IPS-NIHi11 (cell line): ENCODE data around the gene ABR.

ENCODE experiments used
- DNase-seq: peaks from one replicate; pipeline ENCODE4 v3.0.0; 2012; ENCODE audit warnings: mixed read lengths, low spot score

The ABR gene

GRCh38 chr17:1030684-1031532 lies 148.9 kb downstream of the ABR start:
- no peak for DNase-seq

DNA sequence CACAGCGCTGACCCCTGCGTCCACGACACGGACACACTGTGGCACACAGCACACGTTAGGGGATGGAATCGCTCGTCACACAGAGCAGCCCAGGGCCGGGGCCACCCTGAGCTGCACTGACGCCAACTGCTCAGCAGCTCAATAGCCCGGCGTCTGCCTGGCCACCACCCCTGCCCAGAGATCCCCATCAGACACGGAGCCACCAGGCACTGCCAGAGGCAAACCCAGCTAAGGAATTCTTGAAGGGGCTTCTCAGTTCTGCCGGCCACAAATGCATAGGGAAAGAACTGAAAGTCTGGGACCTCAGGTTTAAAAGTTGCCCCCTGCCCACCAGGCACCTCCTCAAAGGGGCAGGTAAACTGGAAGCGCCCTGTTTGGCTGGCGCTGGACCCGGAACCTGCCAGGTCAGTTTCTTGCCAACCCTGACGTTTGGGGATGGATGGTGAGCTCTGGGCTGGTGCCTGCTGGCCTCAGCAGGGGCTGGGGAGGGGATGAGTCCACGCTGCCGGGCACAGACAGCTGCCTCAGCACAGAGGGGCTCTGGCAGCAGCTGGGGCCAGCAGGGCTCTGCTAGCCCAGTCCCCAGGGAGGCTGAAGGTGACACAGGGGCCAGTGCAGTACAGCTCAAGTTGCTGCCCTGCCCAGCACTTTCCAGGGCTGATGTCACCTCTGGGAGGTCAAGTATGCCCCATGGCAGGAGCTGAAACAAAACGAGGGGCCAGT lies 149.7 kb downstream of the ABR start:
- DNase-seq: no peak

DNA sequence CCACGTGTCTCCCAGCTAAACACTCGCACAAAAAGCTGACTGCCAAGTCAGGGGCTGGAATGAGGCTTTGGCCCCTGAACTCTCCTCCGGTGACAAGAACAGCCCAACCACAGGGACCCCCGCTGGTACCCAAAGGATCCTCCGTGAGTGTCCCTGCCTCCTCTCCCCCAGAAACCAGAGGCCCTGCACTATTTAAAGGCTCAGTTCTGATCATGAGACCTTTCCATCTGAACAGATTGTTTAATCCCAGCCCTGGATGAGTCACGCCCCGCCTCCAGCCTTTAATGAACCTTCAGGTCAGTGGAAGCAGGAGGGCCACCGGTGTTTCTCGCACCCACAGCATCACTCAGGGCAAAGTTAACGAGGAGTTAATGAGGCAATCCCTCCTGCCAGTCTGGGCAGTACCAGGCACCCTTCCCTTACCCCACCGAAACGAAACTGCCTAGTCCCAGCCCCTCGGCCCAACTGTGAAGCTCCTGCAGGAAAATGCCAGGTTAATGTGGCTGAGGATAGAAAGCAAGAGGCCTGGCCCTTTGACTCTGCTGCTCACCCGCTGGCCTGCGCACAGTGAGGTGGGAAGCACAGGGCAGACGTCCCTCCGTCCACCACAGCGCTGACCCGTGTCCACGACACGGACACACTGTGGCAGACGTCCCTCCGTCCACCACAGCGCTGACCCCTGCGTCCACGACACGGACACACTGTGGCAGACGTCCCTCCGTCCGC lies 150.4 kb downstream of the ABR start:
- no peak for DNase-seq

DNA sequence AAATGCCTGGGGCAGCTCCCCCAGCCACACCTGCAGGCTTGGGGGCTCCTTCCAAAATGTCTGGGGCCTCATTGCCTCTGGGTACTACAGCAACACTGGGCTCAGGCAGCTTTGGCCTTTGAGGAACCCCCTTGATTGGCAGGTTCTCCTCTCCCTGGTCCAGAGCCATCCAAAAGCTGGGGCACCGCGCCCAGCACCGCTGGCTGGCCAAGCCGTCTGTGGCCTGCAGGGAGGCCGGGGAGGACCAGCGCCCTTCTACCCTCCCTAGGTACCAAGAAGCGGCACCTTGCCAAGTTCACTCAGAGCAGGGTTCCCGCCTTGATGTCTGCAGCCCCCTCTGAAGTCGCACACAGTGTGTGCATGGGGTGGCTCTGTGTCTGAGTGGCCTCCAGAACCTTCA lies 152.7 kb downstream of the ABR start:
- no peak for DNase-seq

- DNase-seq: no peak
These were observed 153.2 kb downstream of the ABR start for GRCh38 chr17:1026599-1026975.

DNA sequence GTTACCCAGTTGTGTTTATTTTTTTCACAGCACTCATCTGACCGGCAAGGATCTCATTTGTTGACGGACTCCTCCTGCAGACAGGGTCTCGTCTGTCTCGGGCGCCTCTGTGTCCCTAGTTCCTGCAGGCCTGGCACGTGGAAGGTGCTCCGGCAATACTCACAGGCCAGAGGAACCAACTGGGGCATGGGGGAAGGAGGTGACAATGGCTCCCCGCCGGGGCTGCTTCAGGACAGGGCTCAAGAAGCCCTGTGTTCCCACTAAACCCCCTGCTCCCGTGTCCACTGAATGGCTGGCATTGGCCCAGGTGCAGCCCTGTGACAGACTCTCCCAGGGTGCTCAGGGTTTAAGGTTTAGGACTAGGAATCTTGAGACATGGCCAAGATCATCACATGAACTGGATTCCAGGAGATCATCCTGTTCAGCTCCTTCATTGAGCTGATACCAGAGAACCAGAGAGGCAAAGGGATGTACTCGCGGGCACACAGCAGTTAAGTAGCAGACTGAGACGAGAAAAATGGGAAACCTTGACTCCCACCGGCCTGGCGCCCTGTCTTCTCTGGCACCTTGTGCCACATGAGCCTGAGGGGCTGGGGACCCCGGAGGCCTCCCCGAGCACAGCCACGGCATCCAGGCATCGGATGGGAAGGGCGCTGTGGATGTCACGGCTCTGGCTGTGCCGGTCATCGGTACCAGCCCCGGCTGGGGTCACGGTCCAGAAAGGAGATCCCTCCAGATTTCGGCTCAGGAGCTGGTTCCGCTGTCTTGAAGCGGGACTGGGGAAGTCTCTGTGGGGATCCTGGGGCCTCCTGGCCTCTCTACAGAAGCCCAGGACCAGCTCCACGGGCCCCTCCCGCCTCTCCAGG lies 153.8 kb downstream of the ABR start:
- no peak for DNase-seq

DNA sequence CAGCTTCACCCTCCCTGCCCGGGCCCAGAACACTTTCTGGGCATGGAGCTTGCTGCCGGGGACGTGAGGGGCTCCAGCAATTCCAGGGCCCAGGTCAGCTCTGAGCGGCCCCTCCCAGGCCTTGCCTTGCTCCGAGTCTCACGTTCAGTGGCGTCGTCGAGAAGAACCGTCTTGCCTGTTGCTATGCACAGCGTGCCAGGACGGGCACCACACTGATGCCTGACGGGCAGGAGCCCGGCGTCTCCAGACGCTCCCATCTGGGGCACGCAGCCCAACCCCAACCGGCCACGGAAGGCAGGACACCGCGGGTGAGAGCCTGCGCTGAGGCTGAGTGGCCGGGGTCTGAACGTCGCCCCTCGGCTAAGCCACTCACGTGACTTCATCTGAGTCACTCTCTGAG lies 155.7 kb downstream of the ABR start:
- no peak for DNase-seq

DNA sequence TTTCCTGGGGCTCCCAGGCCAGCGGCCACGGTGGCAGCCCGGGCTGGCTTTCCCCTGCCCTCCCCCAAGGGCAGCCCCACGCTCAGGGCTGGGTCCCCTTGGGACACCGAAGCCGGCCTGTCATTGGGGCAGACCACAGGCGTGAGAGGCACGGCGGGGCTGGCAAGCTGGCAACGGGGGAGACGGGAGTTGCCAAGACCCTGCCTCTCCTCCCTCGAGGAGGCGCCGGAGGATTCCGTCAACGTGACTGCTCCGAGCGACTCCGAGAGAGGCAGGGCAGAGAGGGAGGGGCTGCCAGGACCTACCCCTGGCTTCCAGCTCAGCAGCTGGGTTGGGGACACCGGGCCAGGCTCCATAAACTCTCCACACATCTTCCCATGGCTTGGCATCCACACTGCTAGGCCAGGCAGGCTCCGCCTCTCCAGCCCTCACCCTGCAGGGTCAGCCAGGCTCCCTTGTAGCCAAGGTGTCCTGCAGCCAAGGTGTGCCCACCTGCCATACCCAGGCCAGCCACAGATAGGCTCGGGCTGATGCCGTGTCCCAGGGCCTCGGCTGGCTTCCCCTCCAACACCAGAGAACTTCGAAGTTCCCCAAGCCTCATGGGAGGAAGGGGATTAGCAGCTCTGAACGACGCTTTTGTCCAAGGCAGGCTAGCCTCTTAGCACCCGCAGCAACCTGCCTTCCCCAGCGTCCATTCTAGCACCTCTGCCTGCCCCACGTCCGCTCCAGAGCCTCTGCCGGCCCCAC lies 157.3 kb downstream of the ABR start:
- DNase-seq: no peak

DNA sequence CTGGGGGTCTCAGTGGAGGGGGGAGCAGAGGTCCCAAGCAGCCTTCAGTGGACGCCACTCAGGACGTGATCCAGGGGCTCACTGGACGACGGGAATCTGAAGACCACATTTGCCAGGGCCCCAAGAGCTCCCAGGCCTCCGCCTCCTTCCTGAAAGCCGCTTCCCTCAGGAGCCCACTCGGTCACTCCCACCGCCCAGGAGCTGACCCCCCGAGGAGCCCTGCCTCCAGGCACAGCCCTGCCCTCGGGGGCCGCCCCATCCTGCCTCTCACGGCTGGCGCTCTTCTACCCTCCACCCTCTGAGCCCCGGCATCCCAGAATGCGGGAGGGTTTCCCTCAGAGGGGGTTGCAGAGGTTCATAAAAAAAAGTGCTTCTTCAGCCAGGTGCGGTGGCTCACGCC lies 158.6 kb downstream of the ABR start:
- no peak for DNase-seq

GRCh38 chr17:1019451-1019850 lies 160.3 kb downstream of the ABR start:
- no peak for DNase-seq

- no peak for DNase-seq
These were observed 161.2 kb downstream of the ABR start for GRCh38 chr17:1018547-1018946.

GRCh38 chr17:1013729-1014090 lies 166.1 kb downstream of the ABR start:
- DNase-seq: no peak

DNA sequence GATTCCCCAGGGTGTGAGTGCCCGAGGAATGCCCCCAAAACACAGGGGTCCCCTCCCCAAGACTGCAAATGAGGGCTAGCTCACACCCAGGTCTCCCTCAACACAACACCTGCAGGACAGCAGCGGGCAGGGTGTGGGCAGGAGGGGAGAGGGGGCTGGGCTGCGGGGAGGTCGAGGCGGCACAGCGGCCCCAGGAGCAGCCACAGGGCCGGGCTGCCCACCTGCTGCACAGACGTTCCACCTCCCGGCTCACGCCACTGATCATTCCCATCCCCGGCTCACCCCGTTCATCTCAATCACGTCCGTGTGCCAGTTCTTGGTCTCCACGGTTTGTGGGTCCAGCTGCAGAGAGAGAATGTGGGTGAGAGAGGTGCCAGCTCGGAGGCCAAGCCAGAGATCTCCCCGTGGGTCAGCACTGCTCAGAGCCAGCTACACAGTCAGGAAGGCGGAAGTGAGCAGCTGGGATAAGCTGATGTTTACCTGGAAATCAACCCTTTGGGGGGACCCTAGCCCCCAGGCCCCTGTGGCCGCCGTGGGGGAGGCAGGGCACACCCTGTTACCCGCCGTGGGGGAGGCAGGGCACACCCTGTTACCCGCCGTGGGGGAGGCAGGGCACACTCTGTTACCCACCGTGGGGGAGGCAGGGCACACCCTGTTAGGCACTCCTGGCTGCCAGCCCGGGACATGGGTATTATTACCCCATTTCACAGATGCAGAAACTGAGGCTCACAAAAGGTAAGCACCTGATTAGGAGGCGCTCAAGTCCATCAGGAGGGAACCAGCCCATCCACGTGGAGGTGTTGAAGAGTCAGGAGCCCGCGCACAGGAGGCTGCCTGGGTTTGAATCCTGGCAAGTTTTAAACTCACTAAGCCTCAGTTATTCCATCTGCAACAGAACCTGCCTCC lies 166.7 kb downstream of the ABR start:
- no peak for DNase-seq

GRCh38 chr17:1011760-1012735 lies 167.7 kb downstream of the ABR start:
- DNase-seq: no peak

DNA sequence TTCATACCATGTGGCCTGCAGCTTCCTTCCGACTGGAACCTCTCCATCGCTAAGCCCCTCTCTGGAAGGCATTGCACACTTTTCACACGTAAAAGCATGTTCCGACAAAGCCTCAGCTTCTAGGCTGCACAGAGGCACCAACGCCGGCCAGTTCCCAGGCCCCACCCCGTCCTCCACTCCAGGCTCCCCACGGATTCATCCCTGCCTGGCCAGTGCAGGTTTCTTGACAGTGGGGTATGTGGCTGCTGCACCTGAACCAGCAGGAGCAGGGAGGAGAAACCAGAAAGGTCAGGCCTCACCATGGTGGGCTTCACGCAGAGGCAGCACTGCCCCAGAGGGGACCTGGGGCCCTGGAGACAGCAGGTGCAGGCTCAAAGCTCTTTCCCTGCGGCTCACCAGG lies 168.6 kb downstream of the ABR start:
- DNase-seq: no peak

DNA sequence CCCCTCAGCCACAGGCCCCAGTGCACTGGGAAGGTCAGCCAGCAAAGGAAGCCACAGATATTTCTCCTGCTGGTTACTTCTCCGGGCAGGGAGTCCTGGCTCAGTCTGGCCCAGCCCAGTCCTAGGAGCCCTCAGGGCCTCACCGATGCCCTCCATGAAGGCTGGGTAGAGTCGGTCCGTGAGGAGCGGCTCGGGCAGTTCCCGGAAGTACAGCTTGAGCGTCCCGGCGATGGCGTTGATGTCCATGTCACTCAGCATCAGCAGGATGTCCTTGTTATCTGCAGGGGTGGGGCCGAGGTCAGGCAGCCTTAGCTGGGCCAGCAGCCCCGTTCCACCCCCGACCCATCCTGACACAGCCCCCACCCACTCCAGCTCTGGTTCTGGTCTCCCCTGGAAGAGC lies 169.2 kb downstream of the ABR start:
- DNase-seq: no peak

DNA sequence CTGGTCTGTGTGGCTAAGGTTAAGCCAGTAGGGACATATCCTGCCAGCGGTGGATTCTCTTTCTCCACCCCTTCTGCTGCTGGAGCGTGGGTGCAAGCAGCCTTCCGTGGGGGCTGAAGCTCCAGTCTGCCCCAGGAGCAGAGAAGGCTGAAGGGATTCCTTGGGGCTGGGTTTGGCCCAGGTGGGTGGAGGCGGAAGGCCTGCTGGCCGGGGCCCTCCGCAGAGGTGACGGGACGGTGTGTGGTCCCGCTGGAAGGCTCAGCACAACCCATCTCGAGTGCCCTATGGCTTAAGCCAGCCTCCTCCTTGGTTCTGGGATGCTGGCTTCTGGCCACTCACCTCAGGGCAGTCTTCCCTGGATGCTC lies 169.7 kb downstream of the ABR start:
- DNase-seq: no peak

- DNase-seq: no peak
These were observed 170.3 kb downstream of the ABR start for GRCh38 chr17:1009229-1010085.
